Astrocyte (in vitro differentiated cells and primary cell): ENCODE measurements around the gene TMTC2. TPM values are rescaled to one million over a fixed set of nuclear protein-coding genes. Genes with fewer than 3 reads are reported as not detected.

Experiments used
- DNase-seq: peaks from one replicate; pipeline ENCODE4 v3.0.0-alpha.2; 2010; ENCODE audit warnings: low read depth
- FAIRE-seq: peaks from 2 replicates; lab custom pipeline; 2011; peaks lifted over from hg19 to GRCh38; lab: Jason Lieb, UNC
- H2AFZ ChIP-seq: 2 replicates; pipeline ENCODE4 v1.6.0; 2012; ENCODE audit warnings: low read depth, low read length, inconsistent platforms
- H3K27ac ChIP-seq: 2 replicates; pipeline ENCODE4 v1.5.1; 2011; ENCODE audit warnings: low read depth, low read length, inconsistent platforms
- H3K27me3 ChIP-seq: 2 replicates; pipeline ENCODE4 v1.6.0; 2011; ENCODE audit warnings: low read length, inconsistent platforms; ENCODE audit not compliant: insufficient read depth
- H3K36me3 ChIP-seq: 2 replicates; pipeline ENCODE4 v1.5.1; 2011; ENCODE audit warnings: low read length, inconsistent platforms; ENCODE audit not compliant: insufficient read depth
- H3K4me1 ChIP-seq: 2 replicates; pipeline ENCODE4 v1.5.1; 2011; ENCODE audit warnings: low read length, inconsistent platforms; ENCODE audit not compliant: insufficient read depth
- H3K4me2 ChIP-seq: 2 replicates; pipeline ENCODE4 v1.6.0; 2012; ENCODE audit warnings: low read length, inconsistent platforms
- H3K4me3 ChIP-seq: 2 replicates; pipeline ENCODE4 v1.5.1; 2011; ENCODE audit warnings: low read depth, mild to moderate bottlenecking, low read length, inconsistent platforms; ENCODE audit not compliant: insufficient read depth
- H3K79me2 ChIP-seq: 2 replicates; pipeline ENCODE4 v1.6.0; 2012; ENCODE audit warnings: mild to moderate bottlenecking, low read length, inconsistent platforms; ENCODE audit not compliant: insufficient read depth
- H3K9ac ChIP-seq: 2 replicates; pipeline ENCODE4 v1.6.0; 2012; ENCODE audit warnings: mild to moderate bottlenecking, low read length, inconsistent platforms
- H3K9me3 ChIP-seq: 2 replicates; pipeline ENCODE4 v1.5.1; 2012; ENCODE audit warnings: low read depth, mild to moderate bottlenecking, low read length, inconsistent platforms; ENCODE audit not compliant: insufficient read depth
- H4K20me1 ChIP-seq: 2 replicates; pipeline ENCODE4 v1.6.0; 2012; ENCODE audit warnings: low read length, inconsistent platforms; ENCODE audit not compliant: insufficient read depth
- H3K27ac Mint-ChIP-seq: one replicate; pipeline ENCODE4 v1.8.0; 2021; ENCODE audit warnings: mild to moderate bottlenecking, mixed read lengths; ENCODE audit not compliant: unreplicated experiment
- H3K27me3 Mint-ChIP-seq: one replicate; pipeline ENCODE4 v1.8.0; 2021; ENCODE audit warnings: low read depth, mixed read lengths; ENCODE audit not compliant: unreplicated experiment
- H3K36me3 Mint-ChIP-seq: one replicate; pipeline ENCODE4 v1.8.0; 2021; ENCODE audit warnings: low read depth, mixed read lengths; ENCODE audit not compliant: unreplicated experiment
- H3K4me1 Mint-ChIP-seq: one replicate; pipeline ENCODE4 v1.8.0; 2021; ENCODE audit warnings: low read depth, mixed read lengths; ENCODE audit not compliant: unreplicated experiment
- H3K4me3 Mint-ChIP-seq: one replicate; pipeline ENCODE4 v1.8.0; 2021; ENCODE audit warnings: mild to moderate bottlenecking, moderate library complexity, mixed read lengths; ENCODE audit not compliant: unreplicated experiment
- H3K9me3 Mint-ChIP-seq: one replicate; pipeline ENCODE4 v1.8.0; 2021; ENCODE audit warnings: mild to moderate bottlenecking, mixed read lengths; ENCODE audit not compliant: unreplicated experiment
- EZH2 ChIP-seq: IDR thresholded peaks from 2 replicates; pipeline ENCODE4 v1.6.1; 2012; ENCODE audit warnings: mild to moderate bottlenecking, low read length, inconsistent platforms; ENCODE audit not compliant: insufficient read depth
- total RNA-seq: library from RNA; stranded (reverse); gene quantifications from 2 replicates; pipeline ENCODE4 v1.2.1, GENCODE V29; 2021
- TF ChIP-seq, protein P1 (sequence below): IDR thresholded peaks from 2 replicates; pipeline ENCODE4 v1.5.1; 2011; ENCODE audit warnings: low read depth, mild to moderate bottlenecking, inconsistent platforms, low read length, moderate library complexity; ENCODE audit not compliant: insufficient read depth

Gene TMTC2
- total RNA-seq, 1 donor from 2014 or later, result 2.2 TPM

DNA sequence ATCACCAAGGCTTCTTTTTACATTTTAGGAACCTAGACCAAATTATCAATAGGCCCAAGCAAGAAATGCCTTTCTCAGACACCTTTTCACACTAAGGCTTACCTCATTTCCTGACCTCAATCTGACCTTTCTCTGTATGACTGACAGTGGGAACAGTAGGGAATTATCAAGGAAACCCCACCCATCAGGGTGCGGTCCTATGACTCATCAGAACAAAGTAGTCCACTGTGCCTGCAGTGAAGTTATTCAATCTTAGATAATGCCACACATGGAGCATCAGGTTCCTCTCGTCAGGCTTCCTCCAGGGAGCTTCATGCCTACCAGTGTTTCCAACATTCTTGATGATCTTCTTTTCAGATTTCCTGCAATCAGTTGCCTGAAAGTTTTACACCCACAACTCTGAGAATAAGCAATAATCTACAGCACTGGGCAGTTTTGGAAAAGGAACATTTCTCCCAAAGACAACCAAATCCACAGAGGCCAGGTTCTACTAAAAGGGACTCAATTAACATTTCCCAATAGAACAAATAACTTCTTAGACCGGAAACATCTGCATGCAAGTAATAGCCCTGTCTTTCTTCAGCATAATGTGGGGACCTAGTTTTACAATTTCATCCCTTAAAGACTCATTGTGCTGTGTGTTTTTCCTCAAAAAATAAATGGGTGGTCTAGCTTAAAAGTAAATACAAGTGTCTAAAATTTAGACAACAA, 35.9 kb upstream of the TMTC2 start:
- Histone ChIP-seq H3K79me2 (no peaks in the 10 kb centered on the region), H3K36me3 (no peaks in the 10 kb centered on the region), H2AFZ (peak overlapping the region; percentile 6), H3K27me3 (no peaks in the 10 kb centered on the region), H3K9ac (no peak overlapping the region), H4K20me1 (no peaks in the 10 kb centered on the region), H3K4me3 (no peak overlapping the region), H3K27ac (no peak overlapping the region), H3K4me1 (peaks cover 6% of the 10 kb centered on the region), H3K4me2 (peak overlapping the region; percentile 37), H3K9me3 (peaks cover under 1% of the 10 kb centered on the region)
- no peak for FAIRE-seq
- Mint-ChIP-seq H3K4me3 (no peak overlapping the region), H3K9me3 (peaks cover 2% of the 10 kb centered on the region), H3K36me3 (no peaks in the 10 kb centered on the region), H3K4me1 (peaks cover 11% of the 10 kb centered on the region), H3K27me3 (no peaks in the 10 kb centered on the region), H3K27ac (no peak overlapping the region)
- TF ChIP-seq EZH2, result no peak
- TF ChIP-seq, protein P1, sequence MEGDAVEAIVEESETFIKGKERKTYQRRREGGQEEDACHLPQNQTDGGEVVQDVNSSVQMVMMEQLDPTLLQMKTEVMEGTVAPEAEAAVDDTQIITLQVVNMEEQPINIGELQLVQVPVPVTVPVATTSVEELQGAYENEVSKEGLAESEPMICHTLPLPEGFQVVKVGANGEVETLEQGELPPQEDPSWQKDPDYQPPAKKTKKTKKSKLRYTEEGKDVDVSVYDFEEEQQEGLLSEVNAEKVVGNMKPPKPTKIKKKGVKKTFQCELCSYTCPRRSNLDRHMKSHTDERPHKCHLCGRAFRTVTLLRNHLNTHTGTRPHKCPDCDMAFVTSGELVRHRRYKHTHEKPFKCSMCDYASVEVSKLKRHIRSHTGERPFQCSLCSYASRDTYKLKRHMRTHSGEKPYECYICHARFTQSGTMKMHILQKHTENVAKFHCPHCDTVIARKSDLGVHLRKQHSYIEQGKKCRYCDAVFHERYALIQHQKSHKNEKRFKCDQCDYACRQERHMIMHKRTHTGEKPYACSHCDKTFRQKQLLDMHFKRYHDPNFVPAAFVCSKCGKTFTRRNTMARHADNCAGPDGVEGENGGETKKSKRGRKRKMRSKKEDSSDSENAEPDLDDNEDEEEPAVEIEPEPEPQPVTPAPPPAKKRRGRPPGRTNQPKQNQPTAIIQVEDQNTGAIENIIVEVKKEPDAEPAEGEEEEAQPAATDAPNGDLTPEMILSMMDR, result no peak
- DNase-seq, result peak; percentile 41

DNA sequence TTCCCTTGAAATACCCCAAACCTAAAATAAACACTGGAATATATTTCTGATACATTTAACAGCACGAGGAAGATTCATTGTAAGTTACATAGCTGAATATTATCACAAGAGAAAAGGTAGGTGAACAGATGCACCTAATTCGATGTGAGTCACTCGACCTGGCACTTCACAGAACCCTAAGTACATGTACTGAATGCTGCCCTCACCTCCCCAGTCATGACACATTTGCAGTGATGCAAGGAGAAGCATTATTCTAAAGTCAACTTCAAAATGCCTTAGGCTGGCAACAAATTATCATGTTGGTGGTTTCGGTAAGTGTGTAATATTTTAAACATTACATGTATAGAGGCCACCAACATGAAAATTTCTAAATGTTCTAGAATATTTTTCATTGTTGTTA, 35.2 kb upstream of the TMTC2 start:
- Histone ChIP-seq H3K4me3 (no peak overlapping the region), H3K9me3 (peaks cover 3% of the 10 kb centered on the region), H4K20me1 (no peaks in the 10 kb centered on the region), H3K36me3 (no peaks in the 10 kb centered on the region), H3K79me2 (no peaks in the 10 kb centered on the region), H3K4me2 (no peak overlapping the region), H3K4me1 (peaks cover 6% of the 10 kb centered on the region), H3K27me3 (no peaks in the 10 kb centered on the region), H3K27ac (no peak overlapping the region), H2AFZ (no peak overlapping the region), H3K9ac (no peak overlapping the region)
- Mint-ChIP-seq H3K9me3 (peaks cover 2% of the 10 kb centered on the region), H3K27ac (no peak overlapping the region), H3K27me3 (no peaks in the 10 kb centered on the region), H3K4me3 (no peak overlapping the region), H3K4me1 (peaks cover 11% of the 10 kb centered on the region), H3K36me3 (no peaks in the 10 kb centered on the region)
- FAIRE-seq (no peak), DNase-seq (no peak)
- TF ChIP-seq, protein P1, result no peak
- TF ChIP-seq EZH2, result no peak

DNA sequence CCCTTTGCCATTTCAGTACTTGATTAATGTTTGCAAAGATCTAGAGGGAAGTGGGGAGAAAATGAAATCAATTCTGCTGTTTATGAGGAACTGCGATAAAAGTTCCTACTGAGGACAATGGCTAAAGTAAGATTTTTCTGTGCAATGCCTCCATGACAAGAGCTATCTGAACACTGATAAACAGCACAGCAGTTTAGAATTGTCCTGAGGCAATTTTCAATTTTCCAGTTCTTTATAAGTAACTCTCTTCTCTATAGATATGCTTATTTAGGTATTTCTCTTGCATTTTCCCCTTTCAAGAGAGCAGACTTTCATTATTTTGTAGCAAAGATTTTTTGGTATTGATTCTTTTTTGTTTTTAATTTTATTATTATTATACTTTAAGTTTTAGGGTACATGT, 34.6 kb upstream of the TMTC2 start:
- Histone ChIP-seq H3K27ac (no peak overlapping the region), H3K4me1 (peaks cover 6% of the 10 kb centered on the region), H3K27me3 (no peaks in the 10 kb centered on the region), H4K20me1 (no peaks in the 10 kb centered on the region), H3K4me3 (no peak overlapping the region), H3K79me2 (no peaks in the 10 kb centered on the region), H2AFZ (no peak overlapping the region), H3K4me2 (no peak overlapping the region), H3K9ac (no peak overlapping the region), H3K36me3 (no peaks in the 10 kb centered on the region), H3K9me3 (peaks cover 3% of the 10 kb centered on the region)
- Mint-ChIP-seq H3K4me3 (no peak overlapping the region), H3K27ac (no peak overlapping the region), H3K9me3 (peaks cover 2% of the 10 kb centered on the region), H3K36me3 (no peaks in the 10 kb centered on the region), H3K27me3 (no peaks in the 10 kb centered on the region), H3K4me1 (peaks cover 11% of the 10 kb centered on the region)
- DNase-seq (no peak), FAIRE-seq (no peak)
- TF ChIP-seq EZH2, result no peak
- TF ChIP-seq, protein P1, result no peak
